GM21619 (cell line): ENCODE data around the gene EXOC4.
"Not testable (repeated sequence)": the region's sequence is repeated elsewhere in the genome, so short reads cannot be mapped to it uniquely, and the experiment has no call there.

ENCODE experiments used
- ATAC-seq: cut with Tn5 transposase; IDR thresholded peaks from one replicate; pipeline ENCODE4 v1.9.1; 2021; ENCODE audit not compliant: unreplicated experiment

Gene EXOC4

DNA sequence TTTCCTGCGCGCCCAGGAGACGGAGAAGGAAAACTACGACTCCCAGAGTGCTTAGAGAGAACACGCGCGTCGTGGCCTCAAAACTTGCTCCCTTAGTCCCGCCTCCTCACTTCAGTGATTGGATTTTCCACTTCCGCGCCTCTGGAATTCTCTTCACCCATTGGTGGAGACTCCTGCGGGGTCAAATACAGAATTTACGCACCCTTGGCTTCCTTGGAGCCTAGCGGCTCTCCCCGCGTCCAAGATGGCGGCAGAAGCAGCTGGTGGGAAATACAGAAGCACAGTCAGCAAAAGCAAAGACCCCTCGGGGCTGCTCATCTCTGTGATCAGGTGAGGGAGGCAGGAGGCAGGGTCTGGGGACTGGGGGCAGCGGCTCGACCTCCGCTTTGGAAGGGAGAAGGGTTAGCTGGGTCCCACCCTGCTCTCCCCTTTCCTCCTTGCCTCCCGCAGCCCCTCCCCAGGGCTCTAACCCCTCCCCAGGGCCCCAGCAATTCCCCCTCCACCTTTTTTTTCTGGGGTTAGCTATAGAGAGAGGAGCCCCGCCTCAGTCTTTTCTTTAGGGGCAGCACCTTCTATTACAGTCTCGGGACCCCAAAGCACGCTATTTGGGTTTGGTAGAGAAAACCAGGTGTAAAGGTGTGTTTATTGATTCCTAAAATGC lies at the start of gene EXOC4:
Gene EXOC4, plus strand, starts transcription at position 221 of the 661 bp plus-strand sequence.
- peak; percentile 99 for ATAC-seq

- ATAC-seq: no peak
Observed at GRCh38 chr7:133203490-133203889, 49.4 kb upstream of the EXOC4 start.

DNA sequence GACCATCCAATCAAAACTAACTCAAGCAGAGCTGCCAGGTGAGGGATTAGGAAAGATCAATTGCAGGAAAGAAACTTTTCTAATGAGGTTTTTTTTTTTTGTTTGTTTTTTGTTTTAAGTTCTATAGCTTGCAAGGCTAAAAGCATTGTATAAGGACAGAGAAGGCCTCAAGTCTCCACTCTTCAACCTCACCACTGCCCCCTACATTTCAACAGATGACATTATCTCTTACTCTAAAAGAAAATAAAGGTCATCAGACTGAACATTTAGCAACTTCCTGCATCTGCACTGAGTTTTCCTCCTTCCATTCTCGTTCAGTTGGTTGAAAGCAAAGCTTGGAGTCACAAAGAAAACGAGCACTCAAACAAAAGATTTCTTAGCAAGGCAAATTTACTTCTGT lies 45.2 kb upstream of the EXOC4 start:
- ATAC-seq: no peak

GRCh38 chr7:133210817-133211216 lies 42.1 kb upstream of the EXOC4 start:
- ATAC-seq: not testable (repeated sequence)

GRCh38 chr7:133213772-133214171 lies 39.1 kb upstream of the EXOC4 start:
- not testable (repeated sequence) for ATAC-seq

DNA sequence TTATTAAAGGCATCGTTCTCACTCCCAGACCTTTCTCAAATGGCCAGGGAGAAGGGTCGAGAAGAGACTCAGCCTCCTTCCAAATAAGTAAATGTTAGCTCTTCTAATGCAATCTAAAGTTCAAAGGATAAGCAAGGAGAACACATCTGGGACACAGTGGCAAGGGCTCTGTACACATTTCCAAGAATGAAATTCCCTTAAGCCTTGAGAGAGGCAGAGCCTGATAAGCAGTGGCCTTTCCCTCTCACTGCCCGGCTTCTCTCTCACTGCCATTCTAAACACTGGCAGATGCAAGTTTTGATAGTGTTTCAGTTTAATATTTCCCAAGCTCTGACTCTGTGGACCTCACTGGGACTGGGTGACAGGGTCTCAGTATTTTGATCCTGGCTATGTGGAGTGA lies 35.1 kb upstream of the EXOC4 start:
- no peak for ATAC-seq

DNA sequence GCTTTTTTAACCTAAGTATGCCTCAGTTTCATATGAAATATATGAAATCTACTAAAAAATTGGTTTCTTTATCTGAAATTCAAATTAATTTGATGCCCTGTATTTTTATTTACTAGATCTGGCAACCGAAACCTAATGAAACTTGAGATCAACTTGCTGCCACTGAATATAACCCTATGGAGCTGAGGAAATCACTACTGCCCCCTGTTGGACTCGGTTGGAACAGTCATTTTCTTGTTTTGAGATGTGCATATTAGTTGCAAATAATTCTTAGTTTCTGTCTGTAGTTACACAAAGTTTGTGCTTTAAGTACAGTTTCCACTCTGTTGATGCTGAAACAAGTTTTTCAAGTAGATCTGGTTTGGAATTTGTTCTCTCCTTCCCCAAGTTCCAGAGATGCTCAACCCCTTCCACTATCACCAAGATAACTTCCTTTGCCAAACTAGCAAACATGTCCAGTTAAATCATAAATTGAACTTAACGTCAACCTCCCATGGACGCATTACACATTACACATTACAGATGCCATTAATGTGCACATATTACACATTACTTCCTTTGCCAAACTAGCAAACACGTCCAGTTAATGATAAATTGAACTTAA lies 22.2 kb upstream of the EXOC4 start:
- no peak for ATAC-seq

DNA sequence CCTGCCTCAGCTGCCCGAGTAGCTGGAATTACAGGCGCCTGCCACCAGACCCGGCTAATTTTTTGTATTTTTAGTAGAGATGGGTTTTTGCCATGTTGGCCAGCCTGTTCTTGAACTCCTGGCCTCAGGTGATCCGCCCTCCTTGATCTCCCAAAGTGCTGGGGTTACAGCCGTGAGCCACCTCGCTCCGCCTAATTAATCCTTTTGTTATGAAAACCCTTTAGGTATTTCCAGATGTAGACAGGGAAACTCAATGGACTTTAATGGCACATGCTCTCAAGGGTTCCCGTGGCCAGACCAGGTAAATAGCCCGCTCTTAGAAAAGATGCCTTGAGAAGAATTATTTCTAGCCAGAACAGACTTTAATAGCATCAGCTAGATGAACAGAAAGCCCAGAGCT lies 19.7 kb upstream of the EXOC4 start:
- no peak for ATAC-seq

DNA sequence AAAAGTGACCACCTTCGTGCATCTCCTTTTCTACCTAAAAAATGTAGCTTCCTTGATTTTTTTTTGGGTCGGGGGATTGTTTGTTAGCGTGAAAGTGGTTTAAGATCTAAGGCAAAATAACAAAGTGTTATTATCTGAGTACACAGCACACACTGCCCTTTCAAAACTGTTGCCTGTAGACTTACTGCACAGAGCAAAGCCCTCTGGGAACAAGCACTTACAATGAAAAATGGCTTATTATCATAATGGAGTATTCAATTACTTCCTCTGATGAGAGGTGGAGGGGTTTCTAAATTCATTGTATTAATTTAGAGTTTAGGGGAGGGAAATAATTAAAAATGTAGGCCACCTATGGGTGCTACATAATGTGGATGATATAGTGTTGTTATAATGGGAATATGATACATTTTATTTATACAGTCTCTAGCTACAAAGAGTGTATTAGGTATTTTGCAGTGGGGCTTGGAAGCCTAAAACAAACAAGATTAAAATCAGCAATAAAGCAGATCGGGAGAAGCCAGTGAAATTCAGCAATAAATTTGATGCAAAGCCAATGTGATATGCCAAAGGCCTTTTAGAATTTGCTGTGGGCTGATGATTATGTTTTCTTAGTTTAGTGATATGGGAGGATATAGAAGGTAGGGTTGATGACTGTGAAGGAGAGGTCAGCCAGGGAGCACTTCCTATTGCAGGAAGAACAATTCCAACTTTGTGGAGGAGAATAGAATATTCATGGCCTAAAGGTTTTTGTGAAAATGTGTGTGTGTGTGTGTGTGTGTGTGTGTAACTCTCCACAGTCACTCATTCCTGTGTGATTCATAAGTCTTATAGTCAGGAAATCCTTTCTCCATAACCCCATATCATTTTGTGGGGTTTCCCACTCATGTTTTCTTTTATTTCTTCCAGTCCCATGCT lies 17.7 kb upstream of the EXOC4 start:
- ATAC-seq: no peak

GRCh38 chr7:133237545-133237944 lies 15.3 kb upstream of the EXOC4 start:
- no peak for ATAC-seq

- no peak for ATAC-seq
Observed at GRCh38 chr7:133240302-133240701, 12.6 kb upstream of the EXOC4 start.

DNA sequence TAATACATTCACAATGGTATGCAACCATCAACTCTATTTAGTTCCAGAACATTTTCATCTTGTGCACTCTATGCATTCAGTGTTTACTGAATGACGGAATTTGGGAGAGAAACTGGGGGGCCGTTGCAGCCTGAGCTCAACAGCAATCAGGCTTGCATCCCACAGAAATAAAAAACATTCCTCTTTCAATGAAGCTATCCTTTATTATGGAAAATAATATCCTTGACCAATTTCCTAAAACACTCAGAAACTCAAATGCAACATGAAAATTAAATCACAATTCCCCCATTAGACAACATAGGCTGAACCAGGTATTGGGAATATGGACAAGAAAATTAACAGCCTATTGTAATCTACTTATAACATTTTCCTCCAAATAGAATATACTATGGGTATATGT lies 6.3 kb upstream of the EXOC4 start:
- no peak for ATAC-seq

- no peak for ATAC-seq
Observed at GRCh38 chr7:133248901-133249300, 4.0 kb upstream of the EXOC4 start.

DNA sequence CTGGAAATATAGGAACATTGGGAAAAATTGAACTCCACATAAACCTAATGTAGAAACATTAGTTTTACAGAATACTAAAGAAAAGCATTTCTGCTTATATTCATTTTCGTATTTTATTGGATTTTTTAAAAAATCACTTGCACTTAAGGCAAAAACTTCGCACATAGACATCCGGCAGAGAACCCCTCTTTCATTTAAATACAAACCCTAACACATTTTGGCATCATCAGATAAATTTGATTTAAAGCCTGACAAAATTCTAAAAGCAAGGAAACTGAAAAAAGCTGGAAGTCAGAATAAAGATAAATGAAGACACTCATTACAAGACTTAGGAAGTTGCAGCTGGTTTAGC lies 396 bp upstream of the EXOC4 start:
- no peak for ATAC-seq

DNA sequence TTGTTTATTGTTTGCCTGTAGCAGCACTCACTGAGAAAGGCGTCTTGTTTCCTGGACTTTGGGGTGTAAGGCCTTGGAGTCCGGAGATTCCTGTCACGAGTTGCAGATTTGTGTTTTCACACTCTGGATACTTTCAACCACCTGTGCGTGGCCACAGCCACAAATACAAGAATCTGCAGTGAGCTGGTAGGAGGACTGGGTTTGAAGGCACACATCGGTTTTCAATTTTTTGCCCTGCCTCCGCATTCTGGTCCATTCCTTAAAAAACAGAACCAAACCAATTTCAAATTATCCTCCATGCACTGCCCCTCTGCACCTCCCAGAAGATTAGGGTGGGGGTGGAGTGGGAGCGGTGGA lies 619 bp downstream of the EXOC4 start:
- ATAC-seq: no peak

GRCh38 chr7:133255486-133255885 lies 2.6 kb downstream of the EXOC4 start:
- ATAC-seq: no peak

DNA sequence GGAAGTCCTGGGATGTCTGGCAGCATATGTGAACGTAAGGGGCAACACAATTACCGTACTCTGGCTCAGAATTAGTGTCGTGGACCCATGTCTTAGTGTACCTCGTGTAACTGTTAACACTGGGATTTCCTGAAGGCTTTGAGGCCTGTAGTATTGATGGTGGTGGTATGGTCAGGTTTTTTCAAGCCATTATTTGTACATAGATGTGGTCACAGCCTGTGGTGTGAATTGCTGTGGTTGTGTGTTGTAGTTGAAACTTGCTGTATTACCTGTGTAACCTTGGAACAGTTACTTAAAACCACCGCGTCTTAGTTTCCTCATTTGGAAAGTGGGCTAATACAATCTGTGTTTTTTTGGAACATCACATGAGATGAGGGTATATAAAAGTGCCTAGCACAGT lies 5.3 kb downstream of the EXOC4 start:
- no peak for ATAC-seq

DNA sequence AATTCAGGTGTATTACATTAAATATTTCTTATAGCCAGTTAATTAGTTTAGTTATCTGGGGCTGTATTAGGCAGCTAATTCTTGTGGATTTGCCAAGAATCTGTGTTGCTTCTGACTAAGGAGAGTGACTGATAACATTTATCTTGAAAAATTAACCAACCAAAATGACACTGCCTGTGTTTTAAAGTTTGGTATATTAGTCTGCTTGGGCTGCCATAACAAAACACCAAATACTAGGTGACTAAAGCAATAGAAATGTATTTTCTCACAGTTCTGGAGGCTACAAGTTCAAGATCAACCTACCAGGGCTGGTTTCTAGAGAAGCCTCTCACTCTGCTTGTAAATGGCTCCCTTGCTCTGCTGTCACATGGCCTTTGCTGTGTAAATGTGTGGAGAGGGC lies 12.9 kb downstream of the EXOC4 start:
- no peak for ATAC-seq

- no peak for ATAC-seq
Observed at GRCh38 chr7:133268355-133268754, 15.5 kb downstream of the EXOC4 start.

GRCh38 chr7:133272336-133272735 lies 19.5 kb downstream of the EXOC4 start:
- ATAC-seq: no peak

GRCh38 chr7:133273227-133273626 lies 20.3 kb downstream of the EXOC4 start:
- no peak for ATAC-seq

- ATAC-seq: no peak
Observed at GRCh38 chr7:133274265-133274664, 21.4 kb downstream of the EXOC4 start.
